Measurements from ENCODE around the gene ACSL6. TPM values are rescaled to one million over a fixed set of nuclear protein-coding genes. Genes with fewer than 3 reads are reported as not detected.

Gene ACSL6
- polyA plus RNA-seq, 2 of the 4 experiments (the other 2 are of a cell fraction): 0.06 to 0.09 TPM

DNA sequence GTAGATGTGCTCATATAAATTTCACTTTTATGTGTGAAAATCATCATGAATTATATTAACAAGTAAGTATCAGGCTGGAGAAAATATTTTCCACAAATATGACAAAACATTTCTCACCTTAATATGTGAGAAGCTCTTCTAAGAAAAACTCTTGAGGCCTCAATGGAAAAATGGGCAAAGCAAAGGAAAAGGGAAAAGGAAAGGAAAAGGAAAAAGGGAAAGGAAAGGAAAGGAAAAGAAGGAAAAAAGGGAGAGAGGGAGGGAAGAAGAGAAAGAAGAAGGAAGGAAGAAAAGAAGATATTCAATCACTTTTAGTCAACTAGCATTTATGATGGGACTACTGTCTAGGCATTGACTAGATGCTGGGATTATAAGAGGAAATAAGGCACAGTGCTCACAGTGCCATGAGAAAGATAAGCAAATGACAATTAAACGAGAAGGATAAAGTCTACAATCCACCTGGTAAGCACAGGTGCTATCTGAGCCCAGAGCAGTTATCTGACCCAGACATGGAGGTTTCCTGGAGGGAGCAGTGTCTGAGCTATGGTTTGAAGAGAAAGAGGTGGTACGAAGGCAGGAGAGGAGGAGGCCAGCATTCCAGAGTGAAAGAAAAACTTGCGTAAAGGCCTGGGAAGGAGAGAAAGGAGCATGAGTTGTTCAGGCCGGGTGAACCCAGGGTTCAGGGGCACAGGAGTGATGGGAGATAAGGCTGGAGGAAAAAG, 18.3 kb upstream of the ACSL6 start (continued):
- TF ChIP-seq MAX (IDR thresholded peaks at IDR 0.05): no peak
- no peak for TF ChIP-seq MAFK (IDR thresholded peaks at IDR 0.05; ENCODE audit: partially characterized antibody)
- TF ChIP-seq, protein P1, sequence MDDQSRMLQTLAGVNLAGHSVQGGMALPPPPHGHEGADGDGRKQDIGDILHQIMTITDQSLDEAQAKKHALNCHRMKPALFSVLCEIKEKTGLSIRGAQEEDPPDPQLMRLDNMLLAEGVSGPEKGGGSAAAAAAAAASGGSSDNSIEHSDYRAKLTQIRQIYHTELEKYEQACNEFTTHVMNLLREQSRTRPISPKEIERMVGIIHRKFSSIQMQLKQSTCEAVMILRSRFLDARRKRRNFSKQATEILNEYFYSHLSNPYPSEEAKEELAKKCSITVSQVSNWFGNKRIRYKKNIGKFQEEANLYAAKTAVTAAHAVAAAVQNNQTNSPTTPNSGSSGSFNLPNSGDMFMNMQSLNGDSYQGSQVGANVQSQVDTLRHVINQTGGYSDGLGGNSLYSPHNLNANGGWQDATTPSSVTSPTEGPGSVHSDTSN (IDR thresholded peaks at IDR 0.05): no peak
- TF ChIP-seq SMC3 (IDR thresholded peaks at IDR 0.05): no peak
- no peak for TF ChIP-seq FOXS1 (CRISPR knock-in tag; IDR thresholded peaks at IDR 0.05)
- no peak for TF ChIP-seq JUN (IDR thresholded peaks at IDR 0.05)
- TF ChIP-seq RCOR1 (IDR thresholded peaks at IDR 0.05; ENCODE audit: low read depth, low read length): no peak
- no peak for TF ChIP-seq EHF (CRISPR knock-in tag; IDR thresholded peaks at IDR 0.05)

- H3K4me2 ChIP-seq: no peak overlapping the region
- no peaks in the 10 kb centered on the region for H3K9me3 ChIP-seq
- DNase-seq (ENCODE audit: low read depth in 1 of 2, low spot score in 1 of 2) (no peak), ATAC-seq (no peak), FAIRE-seq (no peak)
- H3K4me1 ChIP-seq: no peaks in the 10 kb centered on the region
- H3K4me3 ChIP-seq: no peak overlapping the region
- WGBS (ENCODE audit: missing lambda C conversion rate): 55% methylated on average over 2 of the region's 2 CpGs
- POLR2A ChIA-PET: no interaction called here
- CTCF ChIA-PET: no interaction called here
- H3K27ac ChIP-seq: no peak overlapping the region
- TF ChIP-seq FOSB (CRISPR knock-in tag; IDR thresholded peaks at IDR 0.05) (no peak), CHD4 (IDR thresholded peaks at IDR 0.05; ENCODE audit: borderline replicate concordance) (no peak), RCOR1 (IDR thresholded peaks at IDR 0.05; ENCODE audit: low read depth, low read length) (no peak), MAZ (IDR thresholded peaks at IDR 0.05; ENCODE audit: borderline replicate concordance, low read depth, low read length) (no peak), TFCP2L1 (CRISPR knock-in tag; IDR thresholded peaks at IDR 0.05) (no peak), HOXB13 (CRISPR knock-in tag; IDR thresholded peaks at IDR 0.05; ENCODE audit: low read depth) (no peak), CHD2 (IDR thresholded peaks at IDR 0.05; ENCODE audit: low read length, partially characterized antibody) (no peak), SMC3 (IDR thresholded peaks at IDR 0.05) (no peak), MAX (IDR thresholded peaks at IDR 0.05) (no peak), ZSCAN20 (CRISPR knock-in tag; IDR thresholded peaks at IDR 0.05) (no peak), TP53 (CRISPR knock-in tag; IDR thresholded peaks at IDR 0.05) (no peak), HOXB5 (CRISPR knock-in tag; IDR thresholded peaks at IDR 0.05) (no peak), EP300 (IDR thresholded peaks at IDR 0.05) (no peak), FOSL2 (IDR thresholded peaks at IDR 0.05) (no peak), FOSL2 (CRISPR knock-in tag; IDR thresholded peaks at IDR 0.05) (no peak), HOXA7 (CRISPR knock-in tag; IDR thresholded peaks at IDR 0.05) (no peak), NFE2L2 (conservative IDR thresholded peaks at IDR 0.05; ENCODE audit: low read length) (no peak), CBX8 (IDR thresholded peaks at IDR 0.05) (no peak)
- TF ChIP-seq, protein P2, sequence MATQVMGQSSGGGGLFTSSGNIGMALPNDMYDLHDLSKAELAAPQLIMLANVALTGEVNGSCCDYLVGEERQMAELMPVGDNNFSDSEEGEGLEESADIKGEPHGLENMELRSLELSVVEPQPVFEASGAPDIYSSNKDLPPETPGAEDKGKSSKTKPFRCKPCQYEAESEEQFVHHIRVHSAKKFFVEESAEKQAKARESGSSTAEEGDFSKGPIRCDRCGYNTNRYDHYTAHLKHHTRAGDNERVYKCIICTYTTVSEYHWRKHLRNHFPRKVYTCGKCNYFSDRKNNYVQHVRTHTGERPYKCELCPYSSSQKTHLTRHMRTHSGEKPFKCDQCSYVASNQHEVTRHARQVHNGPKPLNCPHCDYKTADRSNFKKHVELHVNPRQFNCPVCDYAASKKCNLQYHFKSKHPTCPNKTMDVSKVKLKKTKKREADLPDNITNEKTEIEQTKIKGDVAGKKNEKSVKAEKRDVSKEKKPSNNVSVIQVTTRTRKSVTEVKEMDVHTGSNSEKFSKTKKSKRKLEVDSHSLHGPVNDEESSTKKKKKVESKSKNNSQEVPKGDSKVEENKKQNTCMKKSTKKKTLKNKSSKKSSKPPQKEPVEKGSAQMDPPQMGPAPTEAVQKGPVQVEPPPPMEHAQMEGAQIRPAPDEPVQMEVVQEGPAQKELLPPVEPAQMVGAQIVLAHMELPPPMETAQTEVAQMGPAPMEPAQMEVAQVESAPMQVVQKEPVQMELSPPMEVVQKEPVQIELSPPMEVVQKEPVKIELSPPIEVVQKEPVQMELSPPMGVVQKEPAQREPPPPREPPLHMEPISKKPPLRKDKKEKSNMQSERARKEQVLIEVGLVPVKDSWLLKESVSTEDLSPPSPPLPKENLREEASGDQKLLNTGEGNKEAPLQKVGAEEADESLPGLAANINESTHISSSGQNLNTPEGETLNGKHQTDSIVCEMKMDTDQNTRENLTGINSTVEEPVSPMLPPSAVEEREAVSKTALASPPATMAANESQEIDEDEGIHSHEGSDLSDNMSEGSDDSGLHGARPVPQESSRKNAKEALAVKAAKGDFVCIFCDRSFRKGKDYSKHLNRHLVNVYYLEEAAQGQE (IDR thresholded peaks at IDR 0.05): no peak
Measured at GRCh38 chr5:132027027-132027426, 15.6 kb upstream of the ACSL6 start.
